Right kidney (tissue), 1 donor: Measurements from ENCODE around the gene PIP5K1B.

ENCODE experiments used
- DNase-seq: peaks from one replicate; pipeline ENCODE4 v3.0.0-alpha.2; 2016

Gene PIP5K1B

DNA sequence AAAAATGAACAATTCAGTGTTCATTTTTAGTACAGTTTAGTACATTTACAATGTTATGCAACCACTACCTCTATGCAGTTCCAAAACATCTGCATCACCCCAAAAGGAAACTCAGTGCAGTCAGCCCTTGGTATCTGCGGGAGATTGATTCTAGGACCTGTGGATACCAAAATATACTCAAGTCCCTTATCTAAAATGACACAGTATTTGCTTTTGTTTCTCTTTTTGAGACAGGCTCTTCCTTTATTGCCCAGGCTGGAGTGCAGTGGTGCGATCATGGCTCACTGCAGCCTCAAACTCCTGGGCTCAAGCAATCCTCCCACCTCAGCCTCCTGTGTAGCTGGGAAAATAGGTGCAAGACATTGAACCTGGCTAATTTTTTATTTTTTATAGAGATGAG lies 114.0 kb downstream of the PIP5K1B start:
- no peak for DNase-seq

DNA sequence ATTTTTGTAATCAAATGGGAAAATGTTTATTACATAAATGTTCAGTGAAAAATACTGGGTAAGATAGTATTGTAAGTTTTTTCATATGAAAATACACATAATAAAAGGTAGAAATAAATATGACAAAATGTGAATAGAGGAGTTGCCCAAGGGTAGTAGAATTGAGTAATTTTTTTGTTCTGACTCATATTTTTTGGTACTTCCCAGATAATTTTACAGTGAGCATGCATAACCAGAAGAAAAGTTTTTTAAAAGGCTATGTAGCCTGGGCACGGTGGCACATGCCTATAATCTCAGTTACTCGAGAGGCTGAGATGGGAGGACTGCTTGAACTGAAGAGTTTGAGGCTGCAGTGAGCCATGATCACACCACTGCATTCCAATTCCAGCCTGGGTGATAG lies 116.9 kb downstream of the PIP5K1B start:
- DNase-seq: no peak

DNA sequence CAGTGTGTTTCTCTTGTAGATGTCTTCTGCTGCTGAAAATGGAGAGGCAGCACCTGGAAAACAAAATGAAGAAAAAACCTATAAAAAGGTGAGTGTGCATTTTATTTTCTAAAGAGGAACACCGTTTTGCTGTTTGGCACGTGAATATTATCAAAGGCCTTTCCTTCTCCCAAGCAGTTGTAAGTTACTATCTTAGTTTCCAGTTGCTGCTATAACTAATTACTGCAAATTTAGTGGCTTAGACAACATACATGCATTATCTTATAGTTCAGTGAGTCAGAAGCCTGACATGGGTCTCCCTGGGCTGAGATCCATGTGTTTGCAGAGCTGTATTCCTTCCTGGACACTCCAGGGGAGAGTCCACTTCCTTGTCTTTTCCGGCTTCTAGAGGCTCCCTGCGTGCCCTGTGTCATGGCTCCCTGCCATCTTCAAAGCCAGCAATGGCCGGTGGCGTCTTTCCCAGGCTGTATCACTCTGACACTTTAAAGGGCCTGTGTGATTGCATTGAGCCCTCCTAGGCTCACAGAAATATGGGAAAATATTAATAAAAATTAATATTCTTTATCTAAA lies 117.6 kb downstream of the PIP5K1B start:
- DNase-seq: no peak

DNA sequence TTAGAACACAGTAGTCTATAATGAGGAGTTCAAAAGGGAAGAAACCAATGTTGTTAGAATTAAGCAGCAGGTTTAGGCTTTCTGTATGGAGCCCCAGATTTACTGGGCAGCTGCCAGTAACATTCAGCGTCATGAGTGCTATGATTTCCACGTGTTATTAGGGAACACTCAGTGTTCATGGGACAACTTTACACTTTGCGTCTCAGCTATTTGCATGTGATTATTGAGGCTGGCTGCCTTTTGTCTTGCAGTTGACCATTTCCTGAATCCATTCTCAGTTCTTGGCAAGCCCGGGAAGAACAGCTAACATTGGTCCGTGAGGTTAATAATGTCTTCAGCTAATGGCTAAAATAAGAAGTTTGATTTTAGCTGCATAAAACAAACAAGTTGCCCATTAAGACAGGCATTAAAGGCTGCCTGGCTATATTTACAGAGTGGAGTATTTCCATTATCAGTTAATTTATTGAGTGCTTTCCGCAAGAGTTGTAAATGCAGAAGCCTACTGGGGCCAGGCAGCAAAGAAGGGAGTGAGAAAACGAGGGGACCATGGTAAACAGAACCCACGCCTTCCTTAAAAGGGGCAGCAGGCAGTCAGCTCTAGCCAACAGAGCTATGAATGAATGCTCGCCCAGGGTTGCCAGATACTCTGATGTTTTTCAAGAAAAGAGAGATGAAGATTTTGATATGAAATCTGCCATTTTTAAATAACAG lies 120.9 kb downstream of the PIP5K1B start:
- no peak for DNase-seq

DNA sequence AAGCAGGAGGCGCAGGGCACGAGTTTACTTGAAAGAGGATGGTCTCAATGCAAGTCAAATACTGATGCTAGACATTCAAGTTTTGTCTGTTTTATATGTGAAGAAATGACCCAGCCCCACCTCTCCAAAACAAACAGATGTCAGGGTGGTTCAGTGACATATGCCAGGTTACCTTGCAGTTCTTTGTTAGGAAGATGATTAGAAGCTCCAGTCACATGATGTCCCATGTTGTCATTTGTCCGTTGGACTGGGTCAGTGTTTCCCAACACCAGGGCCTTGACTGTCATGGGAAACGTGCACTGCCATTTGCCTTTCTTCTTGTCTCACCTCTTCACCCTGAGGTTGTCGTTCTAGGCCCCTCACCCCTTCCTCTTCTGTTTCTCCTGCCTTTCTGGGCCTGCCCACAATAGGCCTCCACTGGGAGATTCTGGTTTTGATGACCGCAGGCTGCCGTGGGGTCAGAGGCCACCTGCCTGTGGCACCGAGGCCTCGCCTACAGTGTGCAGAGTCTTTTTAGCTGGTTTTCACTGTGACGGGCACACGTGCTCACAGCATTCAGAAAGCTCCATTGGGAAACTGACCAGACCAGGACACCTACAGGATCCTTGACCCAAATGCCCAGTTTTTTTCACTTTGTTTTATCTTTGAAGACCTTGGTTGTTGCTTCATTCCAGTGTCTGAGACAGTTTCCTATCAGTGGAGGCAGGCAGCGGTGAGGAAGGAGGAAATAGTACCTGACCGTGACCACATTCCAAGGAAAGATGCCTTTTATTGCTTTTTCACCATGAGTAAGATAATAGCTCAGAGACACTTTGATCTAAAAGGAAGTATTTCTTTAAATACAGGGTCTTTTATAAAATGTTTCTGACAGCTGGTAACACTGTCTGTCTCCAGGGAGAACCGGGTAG lies 123.1 kb downstream of the PIP5K1B start:
- no peak for DNase-seq

DNA sequence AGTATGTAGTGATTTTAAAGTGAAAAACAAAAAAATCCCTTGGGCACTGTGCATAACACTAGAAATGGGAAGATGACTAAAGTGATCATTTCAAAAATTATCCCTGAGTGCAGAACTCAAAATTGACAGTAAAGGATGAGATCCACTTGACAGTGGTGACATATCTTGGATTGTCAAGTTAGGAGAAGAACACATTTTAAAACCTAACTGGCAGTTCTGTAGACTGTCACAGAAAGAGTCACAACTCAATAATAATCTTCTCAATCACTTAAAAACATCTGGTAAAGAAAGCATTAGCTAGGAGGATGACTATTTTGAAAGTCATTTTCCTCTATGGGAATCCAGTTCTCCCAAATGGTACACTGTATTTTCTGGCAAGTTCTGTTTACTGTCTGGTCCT lies 127.1 kb downstream of the PIP5K1B start:
- no peak for DNase-seq

DNA sequence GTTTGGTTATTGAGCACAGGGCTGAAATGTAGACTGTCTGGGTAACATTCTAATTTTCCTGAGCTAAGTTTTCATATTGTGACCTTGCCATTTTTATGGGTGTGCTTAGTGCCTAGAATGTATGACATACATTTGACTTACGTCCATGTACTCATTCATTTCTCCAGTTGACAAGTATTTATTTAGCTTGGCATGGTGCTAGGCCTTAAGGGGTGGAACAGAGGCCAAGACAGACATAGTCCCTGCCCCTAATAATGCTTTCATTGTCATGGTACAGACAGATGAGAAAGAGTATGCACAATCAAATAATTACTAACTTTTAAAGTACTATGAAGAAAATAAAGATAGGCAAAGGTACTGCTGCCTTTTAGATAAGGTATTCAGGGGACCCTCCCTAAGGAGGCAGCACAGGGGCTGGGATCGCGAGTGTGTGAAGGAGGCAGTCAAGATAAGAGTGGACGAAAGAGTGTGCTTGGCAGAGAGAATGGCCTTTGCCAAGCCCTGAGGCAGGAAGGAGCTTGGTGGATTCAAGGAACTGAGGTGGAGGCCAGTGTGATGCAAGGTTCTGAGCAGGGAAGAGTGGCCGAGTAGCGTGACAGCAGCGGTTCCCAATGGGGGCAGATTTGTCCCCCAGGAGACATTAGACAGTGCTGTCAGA lies 128.0 kb downstream of the PIP5K1B start:
- DNase-seq: no peak

DNA sequence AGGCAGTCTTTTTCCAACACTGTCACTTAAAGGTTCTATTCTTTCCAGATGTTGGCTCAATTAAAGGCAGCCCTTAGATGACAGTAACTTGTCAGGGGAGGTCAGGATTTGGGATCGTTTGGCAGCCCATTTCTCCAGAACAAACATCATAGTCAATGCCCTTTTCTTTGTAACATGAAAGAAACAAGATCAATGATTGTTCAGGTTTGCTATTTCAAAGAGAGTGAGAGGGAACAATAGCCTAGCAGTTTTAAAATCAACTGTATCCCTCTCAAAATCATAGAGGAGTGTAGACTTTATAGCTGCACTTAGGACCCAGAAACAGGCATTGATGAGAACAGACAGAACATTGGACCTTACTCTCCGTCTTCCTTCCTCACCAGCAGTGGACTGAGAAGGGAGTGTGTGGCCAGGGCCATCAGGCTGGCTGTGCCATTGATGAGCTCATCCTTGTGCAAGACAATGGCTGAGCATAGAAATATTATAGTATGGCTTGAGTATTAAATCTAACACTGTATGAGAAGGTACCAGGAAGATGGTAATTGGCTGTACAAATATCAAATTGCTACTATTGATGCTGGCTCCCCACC lies 130.0 kb downstream of the PIP5K1B start:
- DNase-seq: no peak

DNA sequence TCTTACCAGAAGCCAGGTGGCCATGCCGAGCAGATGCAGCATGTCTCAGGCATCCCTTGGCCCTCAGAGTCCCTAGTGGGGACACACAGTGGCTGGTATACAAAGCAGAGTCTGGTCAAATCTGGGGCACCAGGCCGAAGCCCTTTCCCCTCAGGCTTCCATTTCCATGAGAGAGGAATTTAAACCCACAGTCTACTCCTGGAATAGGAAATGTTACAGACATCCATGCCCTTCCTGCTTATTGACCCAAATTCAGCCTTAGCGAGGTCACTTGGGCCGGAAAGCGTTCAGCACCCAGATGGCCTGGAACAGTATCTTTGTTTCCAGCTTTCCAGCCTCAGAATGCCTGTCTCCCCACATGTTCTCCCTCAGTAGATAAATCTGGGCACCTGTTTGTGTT lies 131.7 kb downstream of the PIP5K1B start:
- no peak for DNase-seq

DNA sequence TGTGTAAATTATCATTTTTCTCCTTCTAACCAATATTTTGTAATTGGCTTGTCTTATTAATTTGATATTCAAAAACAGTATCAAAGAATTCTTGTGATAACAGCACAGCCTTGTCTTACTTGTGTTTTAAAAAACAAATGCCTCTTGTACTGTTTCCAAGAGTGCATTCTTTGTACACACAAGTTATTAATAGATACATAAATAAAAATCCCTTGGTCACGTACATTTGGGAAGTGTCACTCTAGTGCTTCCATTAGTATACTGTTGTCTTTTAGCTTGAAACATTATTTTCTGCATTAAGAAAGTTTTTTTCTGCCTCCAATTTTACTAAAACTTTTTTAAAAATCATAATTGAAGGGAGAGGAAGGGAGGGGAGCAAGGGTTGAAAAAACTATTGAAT lies 133.2 kb downstream of the PIP5K1B start:
- no peak for DNase-seq

DNA sequence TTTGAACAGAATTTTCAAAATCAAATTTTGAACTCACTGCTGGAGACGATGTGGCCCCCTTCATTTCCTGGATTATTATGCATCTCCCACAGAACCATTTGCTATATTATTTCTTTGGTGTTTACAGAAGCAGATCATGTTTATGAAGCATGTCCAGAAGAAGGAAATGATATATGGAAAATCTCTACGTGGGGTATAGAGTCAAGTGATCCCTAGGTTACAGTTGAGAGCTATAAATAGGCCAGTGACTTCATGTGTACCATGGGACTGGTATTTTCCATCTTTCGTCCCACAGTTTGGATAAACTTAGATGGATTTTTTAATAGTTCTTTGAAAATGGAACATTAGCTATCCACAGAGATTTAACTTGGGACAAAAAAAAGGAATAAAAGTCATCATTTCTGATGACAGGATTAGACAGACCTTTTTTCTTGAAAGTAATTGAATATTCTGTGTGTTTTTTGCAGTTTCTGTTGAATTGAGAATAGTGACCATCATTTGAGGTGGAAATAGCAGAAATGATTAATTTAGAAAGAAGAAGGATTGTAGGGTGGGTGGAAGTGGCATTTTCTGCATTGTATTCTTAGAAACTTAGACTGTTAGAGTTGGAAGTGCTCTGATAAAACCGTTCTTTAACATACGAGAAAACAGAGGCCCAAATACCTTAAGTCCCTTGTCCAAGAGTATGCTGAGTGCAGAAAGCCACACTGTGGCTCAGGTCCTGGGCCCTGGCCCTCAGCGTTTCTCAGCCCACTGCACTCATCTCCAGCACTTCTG lies 136.4 kb downstream of the PIP5K1B start:
- no peak for DNase-seq

DNA sequence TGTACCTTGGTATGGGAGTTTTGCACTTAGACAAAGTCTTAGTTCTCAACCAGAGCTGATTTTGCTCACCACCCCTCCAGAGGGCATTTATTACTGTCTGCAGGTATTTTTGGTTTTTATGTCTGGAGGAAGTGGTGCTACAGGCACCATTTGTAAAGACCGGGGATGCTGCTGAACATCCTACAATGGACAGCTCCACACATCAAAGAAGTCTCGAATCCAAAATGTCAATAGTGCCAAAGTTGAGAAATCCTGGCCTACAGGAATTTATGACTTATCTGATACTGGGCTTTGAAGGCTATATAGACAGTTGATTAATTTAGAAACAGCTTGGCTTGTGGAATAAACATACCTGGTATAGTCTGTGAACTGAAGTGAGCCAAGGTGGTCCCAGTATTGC lies 137.5 kb downstream of the PIP5K1B start:
- DNase-seq: no peak

DNA sequence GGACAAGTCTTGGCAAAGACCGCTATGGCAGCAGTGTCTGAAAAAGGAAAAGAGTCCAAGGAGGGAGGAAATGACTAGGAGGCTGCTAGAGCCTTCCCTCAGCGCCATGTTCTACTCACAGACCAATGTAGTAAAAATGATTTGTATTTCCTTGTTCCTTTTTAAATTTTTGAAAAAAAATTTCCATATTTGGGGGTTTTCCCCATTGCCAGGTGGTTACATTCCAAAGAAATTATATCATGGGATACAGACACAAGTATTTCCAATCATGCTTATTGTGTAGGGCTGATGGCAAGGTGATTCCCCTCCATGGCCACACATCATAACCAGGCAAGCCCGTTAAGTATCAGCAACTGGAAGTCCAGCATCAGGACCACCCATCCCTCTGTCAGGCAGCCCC lies 138.2 kb downstream of the PIP5K1B start:
- no peak for DNase-seq

DNA sequence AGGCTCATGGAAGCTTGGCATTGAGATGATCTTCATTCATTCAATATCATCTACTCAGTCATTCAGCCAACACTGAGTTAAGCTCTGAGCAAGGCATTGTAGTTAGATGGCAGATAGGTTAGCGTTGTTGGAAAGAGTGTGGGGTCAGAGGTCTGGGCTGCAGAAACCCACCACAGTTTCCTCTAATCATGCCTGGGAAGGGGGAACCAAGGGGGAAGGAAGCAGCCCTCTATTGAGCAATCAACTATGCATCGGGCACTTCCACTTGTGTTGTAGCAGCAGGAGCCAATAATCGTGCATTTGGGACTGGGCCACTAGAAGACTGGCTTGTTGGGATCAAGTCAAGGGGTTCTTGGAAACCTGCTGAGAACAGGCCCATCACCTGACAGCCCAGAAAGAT lies 139.1 kb downstream of the PIP5K1B start:
- DNase-seq: no peak

DNA sequence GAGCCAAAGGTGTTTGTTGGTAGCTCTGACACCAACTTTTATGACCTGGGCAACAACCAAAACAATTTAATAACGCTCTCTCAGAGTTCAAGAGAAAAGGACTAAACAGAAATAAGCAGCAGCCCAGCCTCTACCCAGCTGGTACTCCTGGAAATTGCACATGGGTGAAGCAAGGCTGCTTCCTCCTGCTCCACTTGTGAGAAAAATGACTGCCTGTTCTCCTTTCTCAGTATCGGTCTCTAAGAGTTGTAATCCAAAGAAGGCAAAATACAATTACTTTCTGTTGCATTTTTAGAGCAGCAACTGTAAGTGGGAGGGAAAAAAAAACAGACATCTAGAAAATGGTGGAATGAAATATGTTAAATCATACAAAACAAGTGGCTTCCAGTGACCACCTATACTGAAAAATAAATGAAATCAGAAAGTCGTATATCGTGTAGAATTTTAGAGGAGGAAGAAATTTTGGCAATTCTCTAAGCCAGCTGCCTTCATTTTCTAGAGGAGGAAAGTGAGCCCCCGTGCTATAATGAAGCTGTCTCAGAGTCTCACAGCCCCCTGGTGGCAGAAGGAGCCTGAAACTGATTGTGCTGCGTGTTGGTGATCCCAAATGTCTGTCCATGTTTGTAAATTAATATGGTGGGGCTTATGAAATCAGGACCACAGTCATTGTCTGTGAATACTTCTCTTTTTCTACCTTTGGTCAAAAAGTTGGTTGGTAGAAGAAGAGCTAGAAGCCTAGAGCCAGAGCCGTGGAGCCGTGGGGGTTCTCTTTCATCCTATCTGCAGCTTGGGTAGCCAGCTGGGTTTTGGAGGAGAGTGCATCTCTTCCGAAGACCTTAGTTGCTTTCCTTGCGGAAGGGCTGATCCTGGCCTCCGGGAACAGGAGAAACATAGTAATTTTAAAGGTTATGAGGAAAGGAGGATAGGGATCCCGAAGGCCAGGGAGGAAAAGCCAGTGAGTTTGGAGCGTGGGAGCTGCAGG lies 139.9 kb downstream of the PIP5K1B start:
- DNase-seq: peak; percentile 33

DNA sequence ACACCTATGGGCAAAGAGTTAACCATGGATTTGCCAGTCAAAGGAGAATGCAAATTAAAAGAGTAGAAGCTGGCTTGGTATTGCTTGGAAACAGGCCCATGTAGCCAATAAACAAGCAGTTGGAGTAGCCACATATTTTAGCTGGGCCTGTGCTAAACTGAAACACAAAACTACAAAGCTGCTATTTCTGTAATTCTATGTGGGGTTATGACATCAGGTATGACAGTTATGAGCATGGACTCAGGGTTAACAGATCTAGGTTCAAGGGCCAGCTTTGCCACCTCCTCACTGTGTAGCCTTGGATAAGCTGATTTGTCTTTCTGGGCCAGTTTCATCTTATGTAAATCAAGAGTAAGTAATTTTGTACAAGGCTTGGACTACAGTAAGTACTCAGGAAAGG lies 142.7 kb downstream of the PIP5K1B start:
- no peak for DNase-seq

DNA sequence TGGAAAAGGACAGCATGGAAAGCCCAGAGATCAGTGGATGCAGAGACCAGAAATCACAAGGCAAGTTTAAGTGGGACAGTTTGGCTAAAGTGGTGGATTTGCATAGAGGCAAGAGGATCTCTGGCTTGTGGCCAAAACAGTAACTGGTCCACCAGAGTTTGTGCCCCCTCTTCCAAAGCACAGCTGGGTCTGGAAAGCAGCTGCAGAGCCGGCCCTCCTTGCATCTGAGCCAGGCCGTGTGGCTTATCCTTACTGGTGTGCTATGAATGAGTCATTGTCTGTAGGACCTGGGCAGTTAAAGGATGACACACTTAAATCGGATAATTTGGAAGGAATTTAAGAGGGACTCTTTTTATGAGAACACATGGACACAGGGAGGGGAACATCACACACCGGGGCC lies 146.6 kb downstream of the PIP5K1B start:
- no peak for DNase-seq

DNA sequence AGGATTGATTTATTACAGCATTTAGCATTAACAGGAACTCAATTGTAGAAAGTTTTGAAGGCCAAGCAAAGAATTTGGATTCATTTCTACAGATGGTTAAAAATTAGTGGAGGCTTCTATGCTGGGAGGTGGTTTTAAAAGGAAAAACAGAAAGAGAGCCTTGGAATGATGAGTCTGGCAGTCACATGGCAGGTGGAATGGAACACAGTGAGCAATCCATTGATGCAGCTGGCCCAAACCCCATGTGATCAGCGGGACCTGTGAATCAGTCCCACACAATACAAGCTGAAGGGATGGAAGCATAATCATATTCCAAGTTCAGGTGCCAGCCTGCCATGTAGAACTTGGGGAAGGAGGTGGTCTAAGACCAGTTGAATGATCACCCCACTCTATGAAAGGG lies 147.9 kb downstream of the PIP5K1B start:
- DNase-seq: no peak

DNA sequence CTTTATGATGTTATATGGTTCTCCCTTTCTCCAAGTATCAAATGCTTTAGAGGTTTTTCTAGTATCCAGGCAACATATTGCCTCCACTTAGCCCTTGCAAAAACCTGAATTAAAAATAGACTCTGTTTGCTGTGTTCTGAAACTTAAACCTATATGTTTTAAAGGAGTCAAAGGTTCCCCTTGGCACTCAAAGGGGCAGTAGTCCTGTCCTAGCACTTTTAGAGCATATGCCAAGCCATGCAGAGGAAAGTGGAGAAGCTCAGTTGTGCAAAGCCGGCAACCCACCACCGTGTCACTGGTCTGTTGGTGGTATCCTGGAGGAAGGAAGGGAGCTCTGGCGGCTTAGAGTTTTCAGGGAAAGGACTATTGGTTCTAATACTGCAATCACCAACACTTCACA lies 154.3 kb downstream of the PIP5K1B start:
- DNase-seq: no peak

DNA sequence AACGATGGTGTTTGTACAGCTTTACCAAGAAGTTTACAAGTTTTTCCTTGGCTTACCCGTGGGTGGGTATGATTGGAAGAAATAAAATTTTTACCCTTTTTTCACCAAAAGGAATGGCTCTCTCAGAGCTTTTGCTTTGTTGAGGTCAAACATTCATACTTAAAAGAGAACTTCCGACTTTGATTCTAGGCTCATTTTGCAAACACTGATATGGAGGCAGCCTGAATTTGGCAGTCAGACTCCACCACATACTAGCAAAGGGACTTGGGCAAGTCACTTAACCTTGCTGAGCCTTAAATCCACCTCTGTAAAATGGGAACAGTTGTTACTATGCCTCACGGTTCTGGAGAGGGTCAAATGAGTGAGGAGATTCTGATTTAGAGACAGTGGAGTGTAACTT lies 155.4 kb downstream of the PIP5K1B start:
- no peak for DNase-seq

DNA sequence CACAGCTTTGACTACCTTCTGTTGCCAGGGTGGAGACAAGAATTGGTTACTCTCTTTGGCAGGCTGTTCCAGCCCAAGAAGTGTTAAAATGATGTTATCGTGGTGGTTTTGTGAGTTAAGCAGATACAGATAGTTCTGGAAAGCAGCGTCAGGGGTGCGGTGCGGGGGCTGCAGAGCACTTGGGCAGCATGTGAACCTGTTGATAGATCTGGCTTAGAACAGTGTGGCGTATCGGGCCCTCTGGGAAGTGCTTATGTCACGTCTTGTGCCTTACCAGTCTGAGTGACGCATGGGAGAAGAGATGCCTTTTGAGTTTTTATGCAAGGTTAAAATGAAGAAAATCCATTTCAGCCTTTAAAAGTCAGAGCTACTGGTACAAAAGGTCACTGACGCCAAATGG lies 156.4 kb downstream of the PIP5K1B start:
- DNase-seq: no peak
